Umbilical cord (tissue), 2 donors: ENCODE measurements around the gene PODXL. TPM values are rescaled to one million over a fixed set of nuclear protein-coding genes. Genes with fewer than 3 reads are reported as not detected.
"Not testable (repeated sequence)": the region's sequence is repeated elsewhere in the genome, so short reads cannot be mapped to it uniquely, and the experiment has no call there.

Experiments used
- DNase-seq: peaks from one replicate; pipeline ENCODE4 v3.0.0-alpha.2; 2015; ENCODE audit warnings: low spot score
- total RNA-seq: library from RNA; depleted of rRNA; stranded (reverse); fragments of >200 nt; gene quantifications from one replicate; pipeline ENCODE4 v1.2.3, GENCODE V29; 2014; ENCODE audit warnings: low replicate concordance; ENCODE audit not compliant: insufficient read depth

PODXL gene
- total RNA-seq, 1 donor from 2014 or later = 4.1 TPM

DNA sequence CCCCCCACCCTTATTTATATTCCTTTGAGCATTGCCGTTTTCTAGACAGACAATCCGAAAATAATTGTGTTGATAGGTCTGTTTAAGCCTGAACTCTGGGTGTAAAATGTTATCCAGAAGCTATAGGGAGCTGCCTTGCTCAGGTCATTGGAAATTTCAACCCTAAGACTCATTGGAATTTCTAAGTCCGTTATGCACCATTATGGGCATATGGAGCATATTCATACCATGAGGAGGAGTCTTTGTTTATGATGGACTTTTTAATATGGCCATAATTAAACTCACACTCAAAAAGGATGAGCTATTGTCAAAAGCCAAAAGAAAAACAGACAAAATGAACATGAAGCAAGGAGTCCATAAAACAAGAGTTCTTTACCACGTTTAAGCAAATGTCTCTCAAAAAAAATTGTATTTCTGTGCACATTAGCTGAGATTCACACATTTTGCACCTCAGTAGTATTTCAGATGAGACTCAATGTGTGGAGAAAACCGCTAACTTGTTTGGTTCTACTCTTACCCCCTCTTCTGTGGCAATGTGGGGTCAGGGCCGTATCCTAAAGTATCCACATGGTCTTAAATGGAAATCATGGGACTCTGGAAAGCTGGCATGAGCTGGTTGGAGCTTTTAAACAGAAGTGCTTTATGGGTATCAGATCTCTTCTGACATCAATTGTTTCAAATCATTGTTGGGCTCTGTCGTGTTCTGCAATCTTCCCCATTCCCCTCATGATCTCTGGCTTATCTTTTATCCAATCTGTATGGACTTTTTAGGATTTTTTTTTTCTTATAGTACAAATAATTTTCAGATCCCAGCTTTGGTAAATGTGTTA lies 60.5 kb downstream of the PODXL start:
- no peak for DNase-seq

DNA sequence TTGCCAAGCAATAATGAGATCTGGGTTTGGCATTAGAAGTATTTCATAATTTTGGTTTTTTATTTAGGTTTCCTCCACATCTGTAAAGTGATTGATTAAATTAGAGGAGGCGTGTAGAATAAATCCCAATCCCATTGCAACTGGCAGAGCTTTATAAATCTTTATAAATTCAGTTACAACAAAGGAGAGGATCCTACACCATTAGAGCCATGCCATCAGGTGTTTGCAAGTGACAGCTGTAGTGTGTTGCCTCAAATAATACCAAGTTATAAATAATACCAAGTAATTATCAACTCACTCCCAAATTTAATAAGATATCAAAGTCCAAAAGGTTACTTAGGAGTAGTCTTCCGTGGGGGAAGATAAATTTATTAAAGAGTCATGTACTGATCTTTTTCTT lies 62.2 kb downstream of the PODXL start:
- DNase-seq = no peak

DNA sequence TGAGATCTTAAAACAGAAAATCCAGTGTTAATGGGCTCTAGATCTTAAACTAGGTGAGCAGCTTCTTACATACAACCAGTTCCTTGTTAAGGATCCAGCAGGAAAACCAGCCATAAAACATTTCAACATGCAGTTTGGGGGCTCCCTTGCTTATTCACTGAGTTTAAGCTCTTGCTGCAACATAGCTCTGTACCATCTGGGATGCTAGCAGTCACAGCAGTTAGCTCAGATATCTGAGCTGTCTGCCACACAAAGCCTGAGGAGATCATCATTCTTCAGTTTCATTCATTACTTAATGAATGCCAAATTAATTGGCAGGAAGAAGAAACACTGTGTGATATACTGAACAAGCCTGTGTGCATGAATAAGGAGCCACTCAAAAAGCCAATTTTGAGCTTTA lies 62.8 kb downstream of the PODXL start:
- no peak for DNase-seq

DNA sequence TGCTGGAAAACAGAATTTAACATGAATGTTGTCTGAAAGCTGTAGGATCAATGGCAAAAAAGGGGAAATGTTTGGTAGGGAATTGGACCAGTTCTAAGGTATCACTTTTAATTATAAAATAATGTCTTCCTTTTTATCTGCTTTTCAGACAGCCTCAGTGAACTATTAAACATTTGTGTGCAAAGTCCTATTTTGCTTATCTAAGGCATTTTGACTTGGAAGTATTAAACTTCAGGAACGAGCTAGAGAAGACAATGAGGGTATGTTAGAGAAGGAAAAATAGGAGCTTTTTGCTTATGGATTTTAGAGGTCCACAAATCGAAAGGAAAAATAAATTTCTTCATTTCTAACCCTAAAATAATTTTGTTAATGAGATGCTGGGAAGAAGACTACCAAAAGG lies 63.3 kb downstream of the PODXL start:
- DNase-seq = no peak

DNA sequence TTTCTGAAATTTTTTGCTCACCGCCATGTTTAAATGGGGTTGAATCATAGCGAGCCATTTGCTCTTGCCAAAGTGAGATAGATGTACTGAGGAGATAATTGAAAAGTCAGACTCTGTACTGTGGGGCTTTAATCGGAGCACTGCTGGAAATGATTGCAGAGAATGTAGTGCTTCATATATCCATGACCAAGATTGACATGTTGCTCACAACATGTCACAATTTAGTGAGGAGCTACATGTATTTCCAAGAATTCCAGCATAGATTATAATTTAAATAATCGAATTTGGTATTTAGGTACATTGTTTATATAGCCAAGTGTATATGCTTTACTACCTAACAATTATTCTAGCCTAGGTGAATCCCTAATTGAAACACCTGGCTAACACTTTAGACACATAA lies 66.5 kb downstream of the PODXL start:
- DNase-seq = no peak

DNA sequence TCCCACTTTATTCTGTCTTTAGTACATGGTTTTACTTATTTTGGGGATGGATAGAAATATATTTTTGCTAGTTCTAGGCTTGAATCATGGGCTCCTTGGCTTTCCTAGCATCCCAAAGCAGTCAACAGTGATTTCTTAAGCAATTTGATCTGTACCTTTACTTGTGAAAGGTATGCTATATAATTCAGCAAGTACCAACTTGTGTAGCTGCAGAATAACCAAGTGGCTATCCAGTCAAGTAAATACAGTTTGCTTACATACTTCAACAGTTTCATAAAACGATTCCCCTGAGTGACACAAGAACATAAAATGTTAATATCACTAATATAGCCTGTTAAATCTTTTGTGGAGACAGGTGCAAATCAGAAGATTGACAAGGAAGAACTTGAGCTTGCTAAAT lies 67.2 kb downstream of the PODXL start:
- DNase-seq = no peak

DNA sequence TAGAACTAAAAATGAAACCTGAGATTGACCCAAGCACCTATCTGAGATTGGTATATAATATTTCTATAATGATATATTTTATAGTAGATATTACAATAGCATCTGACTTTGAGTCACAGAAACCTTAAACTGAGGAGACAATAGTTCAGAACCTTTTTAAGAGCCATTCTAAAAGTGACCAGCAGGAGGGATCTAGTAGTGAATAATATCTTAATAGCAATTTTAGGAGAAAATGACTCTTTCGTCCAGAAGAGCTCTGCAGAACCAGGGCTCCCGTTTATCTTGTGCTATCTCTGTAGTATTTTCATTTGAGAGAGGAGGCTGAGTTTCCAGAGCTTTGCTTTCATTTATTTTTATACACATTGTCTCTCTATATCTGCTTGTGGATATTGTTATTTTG lies 68.1 kb downstream of the PODXL start:
- DNase-seq = no peak

DNA sequence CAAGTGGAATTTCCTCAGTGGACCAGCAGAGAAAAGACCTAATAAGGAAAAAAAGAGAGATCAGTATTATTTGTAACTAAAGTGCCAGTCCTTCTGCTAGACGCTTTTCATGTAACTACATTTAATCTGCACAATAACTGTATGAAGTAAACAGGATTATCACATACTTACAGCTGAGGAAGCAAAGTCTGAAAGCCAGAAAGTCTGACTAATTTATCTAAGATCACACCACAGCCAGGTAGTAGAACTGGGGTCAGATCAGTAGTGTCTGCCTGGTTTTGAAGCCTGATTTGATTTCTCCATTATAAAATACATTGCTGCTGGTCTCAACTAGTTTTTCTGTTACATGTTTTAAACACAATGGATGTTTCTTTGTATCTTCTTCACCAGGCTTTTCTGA lies 69.2 kb downstream of the PODXL start:
- no peak for DNase-seq

DNA sequence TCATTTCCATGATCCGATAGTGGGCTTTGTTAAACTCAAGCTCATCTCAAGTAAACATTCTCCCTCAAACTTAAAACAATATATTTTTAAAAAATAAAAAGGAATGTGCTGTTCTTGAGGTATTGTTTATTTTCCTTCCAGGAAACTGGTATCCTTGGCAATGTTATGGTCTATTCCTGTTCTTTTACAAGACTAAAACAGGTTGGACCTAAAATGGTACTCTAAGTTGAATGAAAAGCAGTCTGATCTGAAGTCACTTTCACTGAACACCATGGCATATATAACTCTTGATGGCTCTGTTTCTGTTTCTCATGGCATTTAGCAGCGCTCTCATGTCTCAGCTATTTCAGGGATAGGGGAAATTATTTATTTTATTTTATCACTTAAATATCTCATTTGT lies 70.1 kb downstream of the PODXL start:
- DNase-seq = no peak

DNA sequence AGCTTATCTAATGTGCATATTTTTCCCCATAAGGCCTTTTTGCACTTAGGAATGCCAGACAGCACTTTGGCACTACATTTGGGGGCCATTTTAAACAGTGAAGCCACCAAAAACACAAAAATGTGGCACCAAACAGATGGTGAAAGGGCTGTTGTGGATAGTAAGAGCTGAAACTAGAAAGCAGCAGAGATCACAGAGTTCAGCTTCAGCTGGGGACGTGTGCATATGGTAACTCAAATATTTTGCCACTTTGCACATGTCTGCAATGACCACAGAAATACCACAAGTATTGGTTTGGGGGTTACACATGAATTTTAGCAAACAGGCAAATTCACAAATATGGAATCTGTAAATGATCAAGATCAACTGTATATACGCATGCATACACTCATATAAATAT lies 72.8 kb downstream of the PODXL start:
- no peak for DNase-seq

DNA sequence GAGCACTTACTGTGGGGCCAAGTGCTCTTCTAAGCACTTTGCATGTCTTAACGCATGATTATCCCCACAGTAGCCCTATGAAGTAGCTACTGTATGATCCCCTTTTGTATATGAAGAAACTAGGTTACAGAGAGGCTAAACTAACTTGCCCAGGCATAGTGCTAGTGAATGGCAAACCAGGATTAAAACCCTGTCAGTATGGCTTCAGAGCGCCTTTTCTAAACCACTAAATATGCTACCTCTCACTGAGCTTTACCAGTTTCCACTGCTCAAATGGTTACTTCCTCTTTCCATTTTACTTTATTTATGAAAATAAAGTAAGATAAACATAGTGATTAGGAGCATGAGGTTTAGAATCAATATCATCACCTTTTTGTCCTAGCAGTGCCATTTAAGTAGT lies 73.6 kb downstream of the PODXL start:
- no peak for DNase-seq

DNA sequence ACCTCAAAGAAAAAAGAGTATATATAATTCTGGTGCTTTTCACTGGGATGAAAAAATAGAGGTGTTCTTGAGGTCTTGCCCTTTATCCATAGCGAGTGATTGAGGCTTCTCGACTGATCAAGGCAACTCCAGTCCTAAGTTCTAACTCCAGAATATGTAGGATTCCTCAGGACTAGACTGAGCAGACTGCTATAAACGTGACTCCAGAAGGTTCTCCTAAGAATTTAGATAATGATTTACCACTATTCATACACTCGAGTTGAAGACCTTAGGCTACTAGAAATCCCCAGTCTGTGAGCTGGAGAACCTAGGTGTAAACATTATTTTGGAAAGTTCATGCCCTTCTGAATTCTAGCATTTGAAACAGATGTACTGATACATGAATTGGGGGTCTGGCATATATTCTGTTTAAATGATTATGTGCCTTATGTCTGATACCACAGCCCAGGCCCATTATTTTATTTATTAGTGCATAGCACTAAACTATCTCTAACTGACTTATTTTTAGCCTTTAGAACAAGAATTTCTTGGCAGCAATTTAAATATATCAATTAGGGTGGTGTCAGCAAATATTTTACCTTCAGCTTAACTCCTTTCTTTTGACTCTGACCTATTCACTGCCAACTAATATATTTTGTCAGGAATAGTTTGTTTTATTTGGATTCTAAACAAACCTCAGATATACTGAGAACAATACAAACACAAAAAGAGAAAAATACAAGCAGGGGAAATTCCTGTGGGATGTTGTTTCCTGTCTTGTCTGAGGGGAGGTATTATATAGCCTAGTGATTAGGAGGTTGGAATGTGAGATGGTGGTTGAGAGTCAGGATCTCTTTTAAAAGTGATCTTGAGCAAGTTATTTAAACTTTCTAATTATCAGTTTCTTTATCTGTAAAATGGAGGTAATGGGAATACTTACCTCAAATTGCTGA lies 75.8 kb downstream of the PODXL start:
- no peak for DNase-seq

DNA sequence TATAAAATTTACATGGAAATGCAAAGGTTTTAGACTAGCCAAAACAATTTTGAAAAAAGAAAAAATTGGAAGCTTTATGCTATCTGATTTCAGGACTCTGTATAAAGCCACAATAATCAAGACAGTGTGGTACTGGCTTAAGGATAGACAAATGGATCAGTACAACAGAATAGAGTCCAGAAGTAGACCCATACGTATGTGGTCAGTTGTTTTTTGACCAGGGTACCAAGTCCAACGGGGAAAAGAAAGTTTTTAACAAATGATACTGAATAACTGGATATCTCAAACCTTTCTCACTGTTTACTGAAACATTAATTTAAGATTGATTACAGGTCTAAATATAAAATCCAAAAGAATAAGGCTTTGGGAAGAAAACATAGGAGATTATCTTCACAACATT lies 79.7 kb downstream of the PODXL start:
- DNase-seq = no peak

DNA sequence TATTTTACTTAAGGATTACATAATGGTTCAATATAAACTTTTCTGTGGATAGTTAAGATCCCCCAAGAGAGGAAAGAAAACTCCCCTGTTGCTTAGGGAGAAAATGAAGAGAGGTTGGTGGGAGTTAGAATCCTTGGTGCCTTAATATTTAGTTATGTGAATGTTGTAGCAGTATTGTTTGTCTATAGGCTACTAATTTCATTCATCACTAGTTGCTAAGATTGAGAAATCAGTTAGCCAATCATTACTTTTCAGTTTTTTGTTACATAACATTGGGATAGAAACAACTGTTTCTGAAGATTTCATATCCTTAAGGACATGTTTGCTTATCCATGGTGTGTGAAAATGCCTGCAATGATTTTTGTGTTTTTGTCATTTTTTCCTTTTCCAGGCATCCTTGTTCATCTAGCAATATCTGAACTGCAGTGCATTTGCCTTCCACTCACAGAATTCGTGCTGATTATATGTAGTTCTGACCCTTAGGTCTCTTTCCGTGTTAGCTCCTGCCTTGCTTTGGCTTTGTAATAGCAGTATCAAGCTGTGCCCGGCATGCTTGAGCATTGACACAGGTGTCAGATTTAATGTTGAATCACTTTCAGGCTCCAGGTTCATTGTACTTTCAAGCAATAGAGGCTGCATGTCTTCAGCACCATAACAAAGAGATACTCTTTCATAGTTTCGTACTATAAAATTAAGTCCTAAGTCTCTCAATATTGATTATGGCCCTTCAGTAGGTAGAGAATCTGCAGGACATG lies 85.0 kb downstream of the PODXL start:
- no peak for DNase-seq

DNA sequence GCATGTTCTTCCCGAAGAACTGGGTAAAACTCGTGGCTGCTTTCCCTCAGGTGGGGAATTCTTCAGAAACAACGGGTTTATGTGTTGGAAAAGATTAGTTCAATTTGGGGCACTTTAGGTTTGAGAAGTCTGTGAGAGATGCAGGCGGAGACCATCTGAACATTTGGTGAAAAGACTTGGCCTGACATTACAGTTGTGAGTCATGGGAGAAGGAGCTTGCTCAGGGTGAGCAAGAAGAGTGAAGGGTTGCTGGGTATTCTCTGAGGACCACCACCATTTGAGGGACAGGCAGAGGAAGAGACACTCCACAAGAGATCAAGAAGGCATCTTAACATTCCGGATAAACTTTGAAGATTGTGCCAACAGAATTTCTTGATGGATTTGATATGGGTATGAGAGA lies 88.6 kb downstream of the PODXL start:
- DNase-seq = no peak

DNA sequence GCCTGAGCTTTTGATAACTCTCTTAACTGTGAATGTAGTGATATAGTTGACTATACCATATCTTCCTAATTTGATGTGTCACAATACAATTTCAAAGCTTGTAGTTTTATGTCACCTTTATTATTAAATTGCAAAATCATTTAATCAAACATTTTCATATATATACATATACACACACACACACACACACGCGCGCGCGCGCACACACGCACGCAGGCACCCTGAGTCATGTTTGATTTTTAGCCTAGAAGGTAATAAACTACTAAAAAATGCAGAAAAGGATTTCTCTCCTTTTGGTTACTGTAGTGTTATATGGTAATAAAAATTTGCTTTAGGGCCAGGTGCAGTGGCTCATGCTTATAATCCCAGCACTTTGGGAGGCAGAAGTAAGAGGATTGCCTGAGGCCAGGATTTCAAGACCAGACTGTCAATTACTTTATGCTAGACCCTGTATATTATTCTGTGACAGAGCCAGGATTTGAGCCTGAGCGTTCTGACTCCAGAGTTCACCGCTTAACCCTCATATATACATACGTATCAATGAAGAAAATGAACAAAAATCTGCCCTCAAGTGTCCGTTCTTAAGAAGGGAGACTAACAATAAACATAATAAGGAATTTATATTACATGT lies 89.6 kb downstream of the PODXL start:
- DNase-seq = no peak

DNA sequence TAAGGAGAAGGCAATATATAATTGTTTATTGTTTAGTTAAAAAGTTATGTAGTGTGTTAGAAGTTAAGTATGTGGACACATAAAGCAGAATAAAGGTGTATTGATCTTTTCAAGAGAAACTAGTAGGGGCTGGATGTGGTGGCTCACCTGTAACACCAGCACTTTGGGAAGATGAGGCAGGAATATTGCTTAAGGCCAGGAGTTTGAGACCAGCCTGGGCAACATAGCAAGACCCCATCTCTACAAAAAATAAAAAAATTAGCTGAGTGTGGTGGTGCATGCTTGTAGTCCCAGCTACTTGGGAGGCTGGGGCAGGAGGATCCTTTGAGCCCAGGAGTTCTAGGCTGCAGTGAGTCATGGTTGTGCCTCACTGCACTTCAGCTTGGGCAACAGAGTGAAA lies 93.7 kb downstream of the PODXL start:
- DNase-seq = not testable (repeated sequence)

DNA sequence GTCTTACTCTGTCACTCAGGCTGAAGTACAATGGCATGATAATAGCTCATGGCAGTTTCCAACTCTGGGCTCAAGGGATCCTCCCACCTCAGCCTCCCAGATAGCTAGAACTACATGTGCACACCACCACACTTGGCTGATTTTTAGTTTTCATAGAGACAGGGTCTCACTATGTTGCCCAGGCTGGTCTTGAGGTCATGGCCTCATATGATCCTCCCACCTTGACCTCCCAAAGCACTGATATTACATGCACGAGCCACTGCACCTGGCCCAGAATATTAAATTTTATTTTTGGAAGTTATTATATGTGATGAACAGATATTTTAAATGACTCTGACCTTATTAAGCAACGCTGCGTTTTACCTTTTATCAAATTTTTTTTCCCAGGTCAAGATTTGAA lies 94.4 kb downstream of the PODXL start:
- DNase-seq = no peak

DNA sequence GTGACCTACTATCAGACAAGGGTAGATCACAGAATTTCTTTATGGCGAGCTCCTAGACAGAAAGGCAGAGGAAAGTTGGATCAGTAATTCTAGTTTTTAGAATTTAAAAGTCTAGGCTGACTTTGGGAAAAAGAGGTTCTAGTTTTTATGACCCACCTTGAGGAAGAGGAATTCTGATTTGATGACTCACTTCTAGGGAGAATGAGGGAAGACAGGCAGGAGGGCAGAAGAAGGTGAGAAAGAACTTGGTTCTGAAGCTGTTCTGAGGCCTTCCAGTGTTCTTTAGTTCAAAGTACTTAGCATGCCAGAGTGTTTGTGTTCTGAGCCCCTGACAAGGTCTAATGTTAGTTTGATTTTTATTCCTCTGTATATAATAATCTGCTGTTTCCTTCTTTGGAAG lies 97.2 kb downstream of the PODXL start:
- no peak for DNase-seq

DNA sequence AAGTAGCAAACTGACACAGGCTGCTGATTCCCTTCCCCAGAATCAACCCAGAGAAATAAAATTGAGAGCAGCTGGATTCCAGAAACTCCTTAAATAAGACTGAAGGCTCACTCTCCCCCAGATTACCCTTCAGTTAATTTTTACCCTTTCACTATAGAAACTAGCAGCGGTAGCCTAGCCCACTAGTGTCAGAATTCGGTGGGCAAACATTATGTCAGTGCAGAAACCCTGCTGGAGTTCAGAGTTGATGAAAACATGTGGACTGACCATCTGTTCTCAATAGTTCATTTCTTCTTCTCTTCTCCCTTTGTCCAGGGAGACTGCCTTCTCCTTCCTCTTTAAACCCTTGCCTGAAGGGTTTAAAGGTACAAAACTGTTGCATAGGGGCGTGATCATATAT lies 100.1 kb downstream of the PODXL start:
- no peak for DNase-seq

DNA sequence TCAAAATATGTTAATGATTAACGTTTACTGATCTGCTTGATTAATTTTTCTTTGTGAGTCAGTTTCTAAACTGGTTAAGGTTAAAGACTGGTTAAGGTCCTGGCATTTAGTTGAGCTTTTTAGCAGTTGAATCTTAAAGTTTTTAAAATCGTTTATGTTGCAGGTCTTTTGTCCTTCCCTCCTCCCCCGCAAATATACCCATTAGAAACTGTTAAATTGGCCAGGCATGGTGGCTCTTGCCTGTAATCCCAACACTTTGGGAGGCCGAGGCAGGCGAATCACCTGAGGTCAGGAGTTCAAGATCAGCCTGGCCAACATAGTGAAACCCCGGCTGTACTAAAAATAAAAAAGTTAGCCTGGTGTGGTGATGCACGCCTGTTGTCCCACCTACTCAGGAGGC lies 100.9 kb downstream of the PODXL start:
- no peak for DNase-seq

DNA sequence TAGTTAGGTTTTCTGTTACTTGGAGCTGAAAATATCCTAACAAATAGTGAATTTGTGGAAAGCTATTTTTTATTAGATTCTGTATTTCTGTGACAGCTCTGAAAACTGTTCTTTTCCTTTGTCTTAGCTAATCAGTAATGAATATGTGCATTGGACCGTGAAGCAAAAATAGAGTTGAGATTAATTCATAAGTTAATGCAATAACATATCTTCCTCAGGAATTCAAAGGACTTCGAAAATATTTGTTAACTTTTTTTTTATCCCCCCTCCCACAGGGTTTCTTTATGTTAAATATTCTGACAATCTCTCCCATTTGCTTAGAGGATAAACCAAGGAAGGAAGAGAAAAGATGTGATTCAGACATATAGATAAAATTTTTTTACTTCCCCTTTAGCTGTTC lies 101.4 kb downstream of the PODXL start:
- no peak for DNase-seq
